NCI-H2196 treated with DMSO at 0.1 percent for 48 hours (cell line): Measurements from ENCODE around the gene PLXNA4.

ENCODE experiments used
- DNase-seq: peaks from one replicate; lab custom pipeline; 2025; ENCODE audit not compliant: unreplicated experiment; lab: John Stamatoyannopoulos, UW

The PLXNA4 gene

GRCh38 chr7:132508724-132509353 lies 67.4 kb downstream of the PLXNA4 start:
- no peak for DNase-seq

- DNase-seq = no peak
Measured at GRCh38 chr7:132504852-132505251, 71.4 kb downstream of the PLXNA4 start.

DNA sequence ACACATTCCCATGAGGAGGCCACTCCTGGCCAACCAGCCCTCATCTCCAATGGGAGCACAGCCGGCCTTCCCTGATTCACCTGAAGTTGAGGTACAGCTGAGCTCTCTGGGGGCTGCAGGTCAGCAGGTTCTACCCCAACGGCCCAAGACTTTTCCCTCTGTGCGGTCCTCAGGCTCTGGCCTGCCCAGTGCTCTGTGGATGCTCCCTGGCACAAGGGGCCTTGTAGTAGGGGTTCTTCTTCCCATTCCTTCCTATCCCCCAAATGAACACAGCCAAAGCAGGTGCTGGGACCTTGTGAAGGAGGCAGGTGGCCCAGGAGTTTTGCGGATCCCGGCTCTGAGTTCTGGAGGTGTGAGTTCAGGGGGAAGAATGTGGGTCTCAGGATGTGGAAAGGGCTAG lies 72.2 kb downstream of the PLXNA4 start:
- no peak for DNase-seq

DNA sequence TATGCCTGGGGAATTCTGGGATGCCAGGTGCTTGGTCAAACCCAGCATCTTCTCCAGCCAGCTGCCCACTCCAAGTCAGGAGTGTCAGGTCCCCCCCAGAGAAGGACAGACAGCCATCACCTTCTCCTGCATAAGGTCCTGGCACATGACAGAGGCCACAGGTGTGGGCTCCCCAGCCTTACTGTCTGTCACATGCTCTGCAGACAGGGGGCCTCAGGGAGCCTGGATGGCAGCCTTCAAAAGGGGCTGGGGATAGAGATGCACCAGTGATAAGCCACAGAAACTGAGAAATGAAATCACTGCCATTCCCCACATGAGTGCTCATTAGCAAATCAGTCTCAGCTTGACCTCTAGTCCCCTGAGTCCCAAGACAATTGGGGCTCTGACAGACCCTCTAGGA lies 72.9 kb downstream of the PLXNA4 start:
- DNase-seq = no peak

DNA sequence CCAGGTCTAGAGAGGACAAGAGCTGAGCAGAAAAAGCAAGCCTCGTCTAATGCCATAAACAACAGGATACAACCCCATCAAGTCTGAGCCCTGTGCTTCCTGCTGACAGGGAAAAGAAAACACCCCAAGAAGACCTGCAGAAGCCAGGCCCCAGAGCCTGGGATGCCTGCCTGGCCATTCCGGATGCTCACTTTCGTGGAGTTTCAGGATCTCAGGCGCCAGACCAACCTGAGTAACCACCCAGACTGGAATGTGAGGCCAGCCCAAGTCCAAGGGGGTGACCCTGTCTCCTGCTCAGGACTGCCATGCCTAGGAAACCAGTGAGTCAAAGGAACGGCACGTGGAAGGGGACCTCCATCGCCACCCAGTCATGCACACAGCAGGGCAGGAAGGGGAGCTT lies 74.3 kb downstream of the PLXNA4 start:
- no peak for DNase-seq

DNA sequence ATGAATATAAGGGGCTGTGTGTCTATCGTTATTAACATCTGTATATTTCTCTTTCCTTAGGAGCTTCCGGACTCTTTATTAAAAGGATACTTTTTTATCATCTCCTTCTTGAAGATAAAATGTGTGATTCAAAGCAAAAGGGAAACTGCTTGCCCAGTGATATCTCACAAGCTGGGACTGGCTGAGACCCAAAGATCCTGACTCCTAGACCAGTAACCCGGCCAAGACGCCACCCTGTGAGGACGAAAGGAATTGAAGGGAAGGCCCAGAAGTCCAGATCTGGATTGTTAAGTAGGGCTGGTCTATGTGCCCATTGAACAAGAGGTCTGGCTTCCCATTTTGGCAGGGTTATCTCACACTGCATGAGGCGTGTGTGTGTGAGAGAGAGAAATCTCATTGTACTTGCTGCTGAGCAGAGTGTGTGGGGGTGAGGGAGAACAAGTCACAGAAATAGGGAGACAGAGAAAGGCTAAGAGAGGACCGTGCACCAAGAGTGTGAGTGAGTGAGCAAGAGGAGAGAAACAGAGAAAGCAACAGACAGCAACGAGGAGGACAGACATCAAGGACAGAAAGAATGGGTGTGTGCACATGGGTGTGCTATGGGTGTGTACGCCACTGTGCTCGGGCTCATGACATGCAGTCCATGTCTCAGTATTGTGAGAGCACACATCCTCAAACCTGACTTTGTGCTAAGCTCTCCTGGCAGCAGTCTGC lies 75.4 kb downstream of the PLXNA4 start:
- no peak for DNase-seq

DNA sequence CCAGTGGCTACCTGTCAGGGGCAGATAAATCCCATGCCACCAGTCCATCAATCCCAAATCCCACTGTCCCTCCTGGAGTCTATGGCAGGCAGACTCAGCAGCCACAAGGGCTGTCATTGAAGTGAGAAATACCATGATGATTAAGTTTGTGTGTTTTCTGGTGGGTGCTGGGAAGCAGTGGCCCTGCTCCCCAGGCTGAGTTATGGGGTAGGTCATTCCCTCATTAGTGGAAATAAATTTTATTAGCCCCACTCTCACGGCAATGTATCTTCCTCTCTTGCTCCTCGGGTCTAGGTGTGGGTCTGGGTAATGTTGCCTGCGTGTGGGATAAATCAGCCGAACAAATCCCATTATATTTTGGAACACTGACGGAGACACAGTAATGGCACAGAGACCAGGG lies 76.8 kb downstream of the PLXNA4 start:
- no peak for DNase-seq

- DNase-seq = no peak
Measured at GRCh38 chr7:132499065-132499464, 77.2 kb downstream of the PLXNA4 start.

DNA sequence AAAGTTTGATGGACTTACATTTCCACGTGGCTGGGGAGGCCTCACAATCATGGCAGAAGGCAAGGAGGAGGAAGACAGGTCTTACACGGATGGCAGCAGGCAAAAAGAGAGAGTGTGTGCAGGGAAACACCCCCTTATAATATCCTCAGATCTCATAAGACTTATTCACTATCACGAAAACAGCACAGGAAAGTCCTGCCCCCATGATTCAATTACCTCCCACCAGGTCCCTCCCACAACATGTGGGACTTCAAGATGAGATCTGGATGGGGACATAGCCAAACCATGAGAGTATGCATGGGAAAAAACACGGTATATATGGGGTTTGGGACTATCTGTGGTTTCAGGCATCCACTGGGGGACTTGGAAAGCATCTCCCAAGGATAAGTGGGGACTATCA lies 78.0 kb downstream of the PLXNA4 start:
- no peak for DNase-seq

DNA sequence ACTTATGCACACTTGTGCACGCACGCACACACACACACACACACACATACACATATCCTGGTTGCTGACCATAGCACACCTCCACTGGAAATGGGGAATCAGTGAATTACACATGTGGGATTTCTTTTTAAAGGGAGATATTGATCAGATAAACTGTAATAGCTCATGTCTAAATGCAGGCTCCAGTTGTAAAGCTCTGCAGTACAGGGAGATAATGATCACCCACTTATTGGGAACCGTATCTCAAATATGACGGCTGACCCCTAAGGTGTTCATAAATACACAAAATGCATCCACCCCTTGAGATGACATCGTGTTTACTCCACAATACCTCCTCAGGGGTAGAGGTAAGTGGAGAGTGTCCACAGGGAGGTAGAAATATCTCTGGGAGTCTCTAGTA lies 79.2 kb downstream of the PLXNA4 start:
- DNase-seq = no peak

DNA sequence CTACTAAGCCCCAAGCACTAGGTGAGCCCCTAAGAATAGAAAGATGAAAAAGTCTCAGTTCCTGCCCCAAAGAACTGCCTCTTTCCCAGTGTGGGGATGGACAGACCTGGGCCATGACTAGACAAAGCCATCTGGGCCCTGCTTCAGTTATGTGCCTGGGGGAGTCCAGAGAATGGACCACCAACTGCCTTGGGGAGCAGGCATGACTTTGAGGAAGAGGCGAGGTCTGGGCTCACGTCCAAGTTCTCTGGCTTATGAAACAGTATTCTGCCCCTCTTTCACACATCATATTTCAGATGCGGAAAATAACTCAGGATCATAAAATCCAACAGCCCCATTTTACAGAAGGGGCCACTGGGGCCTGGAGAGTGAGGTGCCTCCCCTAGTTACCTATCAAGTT lies 80.3 kb downstream of the PLXNA4 start:
- DNase-seq = no peak

- DNase-seq = no peak
Measured at GRCh38 chr7:132494474-132494873, 81.8 kb downstream of the PLXNA4 start.

GRCh38 chr7:132492823-132493445 lies 83.3 kb downstream of the PLXNA4 start:
- DNase-seq = no peak

DNA sequence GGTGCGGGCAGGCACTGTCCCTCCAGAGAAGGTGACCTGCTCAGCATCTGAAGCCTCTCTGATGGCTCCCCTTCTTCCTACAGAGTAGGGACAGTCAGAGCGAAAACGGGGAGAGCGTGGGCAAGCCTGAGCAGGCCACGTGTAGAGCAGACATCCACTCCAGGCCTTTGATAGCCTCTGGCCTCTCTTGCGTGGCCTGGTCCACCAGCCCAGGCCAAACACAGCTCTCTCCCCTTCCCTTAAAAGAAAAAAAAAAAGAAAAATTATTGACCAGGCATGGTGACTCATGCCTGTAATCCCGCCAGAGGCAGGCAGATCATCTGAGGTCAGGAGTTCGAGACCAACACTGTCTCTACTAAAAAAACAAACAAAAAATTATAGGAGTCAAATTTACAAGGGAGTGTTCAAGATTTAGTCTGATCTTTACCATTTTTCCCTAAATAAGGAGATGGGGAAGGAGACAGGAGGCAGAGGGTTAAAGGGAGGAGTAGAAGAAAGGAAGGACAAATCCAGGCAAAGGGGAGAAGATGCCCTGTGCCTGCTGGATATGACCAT lies 84.8 kb downstream of the PLXNA4 start:
- no peak for DNase-seq

GRCh38 chr7:132490474-132490873 lies 85.8 kb downstream of the PLXNA4 start:
- no peak for DNase-seq

DNA sequence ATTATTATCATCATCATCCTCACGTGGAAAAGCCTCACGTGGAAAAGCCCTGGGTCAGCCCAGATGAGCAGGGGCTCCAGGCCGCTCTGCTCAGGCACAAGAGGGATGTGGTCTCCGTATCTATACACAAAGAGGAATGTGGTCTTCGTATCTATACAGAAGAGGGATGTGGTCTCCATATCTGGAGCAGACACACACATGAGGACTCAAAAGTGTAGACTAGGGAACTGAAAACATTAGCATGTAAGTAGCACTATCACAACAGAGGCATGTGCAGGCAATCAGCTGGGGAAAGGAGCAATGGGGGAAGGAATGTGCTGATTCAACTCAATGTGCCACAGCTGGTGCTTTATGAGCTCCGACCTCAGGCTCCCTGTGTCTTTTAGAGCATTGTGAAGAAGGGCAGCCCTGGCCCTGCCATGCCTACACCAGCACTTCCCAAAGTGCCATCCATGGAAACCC lies 86.5 kb downstream of the PLXNA4 start:
- DNase-seq = no peak

- no peak for DNase-seq
Measured at GRCh38 chr7:132488634-132489302, 87.5 kb downstream of the PLXNA4 start.

GRCh38 chr7:132486274-132486610 lies 90.0 kb downstream of the PLXNA4 start:
- DNase-seq = no peak

- no peak for DNase-seq
Measured at GRCh38 chr7:132485600-132486273, 90.5 kb downstream of the PLXNA4 start.

- DNase-seq = no peak
Measured at GRCh38 chr7:132485136-132485535, 91.1 kb downstream of the PLXNA4 start.

GRCh38 chr7:132482866-132483265 lies 93.4 kb downstream of the PLXNA4 start:
- DNase-seq = no peak
